Fibroblast of gingiva (primary cell): ENCODE measurements around the gene PLA1A.
"Not testable (repeated sequence)": the region's sequence is repeated elsewhere in the genome, so short reads cannot be mapped to it uniquely, and the experiment has no call there.

Source experiments
- DNase-seq: peaks from one replicate; pipeline ENCODE4 v3.0.0-alpha.2; 2011; ENCODE audit warnings: low read depth

Gene PLA1A

DNA sequence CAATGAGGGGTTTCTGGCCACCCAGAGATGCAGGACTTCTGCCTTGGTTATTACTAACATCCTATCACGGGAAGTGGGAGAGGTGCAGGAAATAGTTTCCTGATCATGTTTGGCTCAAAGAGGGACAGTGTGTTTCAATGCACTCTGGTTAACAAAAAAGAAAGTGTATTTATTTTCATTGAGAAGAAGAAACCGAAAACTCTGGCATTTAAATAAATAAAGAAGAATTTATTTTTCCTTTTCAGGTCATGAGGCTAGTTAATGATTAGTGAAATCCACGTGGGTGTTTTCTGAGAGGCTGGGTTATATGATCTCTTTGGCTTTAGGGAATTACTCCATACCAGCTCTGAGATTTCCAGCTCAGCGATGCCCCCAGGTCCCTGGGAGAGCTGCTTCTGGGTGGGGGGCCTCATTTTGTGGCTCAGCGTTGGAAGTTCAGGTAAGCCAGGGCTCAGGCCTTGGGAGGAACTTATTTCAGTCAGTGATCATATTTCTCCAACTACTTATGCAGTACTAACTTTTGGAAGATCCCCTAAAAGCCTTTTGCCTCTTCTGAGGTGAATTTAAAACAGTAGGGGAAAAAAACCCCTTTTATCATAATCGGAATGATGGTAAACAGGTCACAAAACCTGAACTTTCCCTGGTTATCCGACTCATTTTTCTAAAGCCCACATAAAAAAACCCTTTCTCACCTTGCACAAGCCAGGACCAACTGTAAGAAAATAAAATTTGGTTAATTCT, at the start of gene PLA1A:
PLA1A (plus strand) TSS at position 338 of the 741 bp plus-strand sequence; CDS start at position 367, 29 bp downstream.
- DNase-seq: no peak

- DNase-seq: no peak
These were observed 49.3 kb upstream of the PLA1A start for GRCh38 chr3:119548341-119548740.

GRCh38 chr3:119550192-119550910, 47.3 kb upstream of the PLA1A start:
- DNase-seq: no peak

GRCh38 chr3:119551598-119551997, 46.1 kb upstream of the PLA1A start:
- DNase-seq: no peak

- DNase-seq: not testable (repeated sequence)
These were observed 44.8 kb upstream of the PLA1A start for GRCh38 chr3:119552928-119553327.

DNA sequence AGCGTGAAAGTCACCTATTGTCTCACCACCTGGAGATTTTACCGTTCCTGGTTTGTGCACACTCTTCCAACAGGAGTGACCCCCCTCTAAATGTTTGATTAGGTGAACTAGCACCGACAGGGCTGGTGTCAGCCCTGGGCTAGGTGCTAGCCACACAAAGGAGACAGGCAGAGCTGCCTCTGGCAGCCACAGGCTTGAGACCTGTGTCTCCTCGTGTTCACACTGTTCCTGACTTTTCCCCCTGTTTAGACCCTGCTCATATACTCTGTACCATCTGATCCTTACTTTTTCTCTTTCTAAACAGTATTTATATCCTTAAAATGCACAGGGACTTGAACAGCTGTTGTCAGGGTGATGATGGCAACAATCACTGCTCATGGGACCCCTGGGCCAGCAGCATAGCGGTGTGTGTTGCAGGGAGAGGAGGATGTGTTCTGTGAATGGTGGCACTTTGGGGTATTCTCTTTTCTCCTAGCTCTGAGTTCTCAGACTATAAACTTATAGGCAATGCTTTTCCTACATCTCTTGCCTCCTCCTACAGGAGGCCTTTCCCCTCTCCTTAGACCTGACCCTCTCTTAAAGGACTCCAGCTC, 43.8 kb upstream of the PLA1A start:
- DNase-seq: no peak

GRCh38 chr3:119555309-119555735, 42.4 kb upstream of the PLA1A start:
- no peak for DNase-seq

- no peak for DNase-seq
These were observed 41.8 kb upstream of the PLA1A start for GRCh38 chr3:119555929-119556328.

DNA sequence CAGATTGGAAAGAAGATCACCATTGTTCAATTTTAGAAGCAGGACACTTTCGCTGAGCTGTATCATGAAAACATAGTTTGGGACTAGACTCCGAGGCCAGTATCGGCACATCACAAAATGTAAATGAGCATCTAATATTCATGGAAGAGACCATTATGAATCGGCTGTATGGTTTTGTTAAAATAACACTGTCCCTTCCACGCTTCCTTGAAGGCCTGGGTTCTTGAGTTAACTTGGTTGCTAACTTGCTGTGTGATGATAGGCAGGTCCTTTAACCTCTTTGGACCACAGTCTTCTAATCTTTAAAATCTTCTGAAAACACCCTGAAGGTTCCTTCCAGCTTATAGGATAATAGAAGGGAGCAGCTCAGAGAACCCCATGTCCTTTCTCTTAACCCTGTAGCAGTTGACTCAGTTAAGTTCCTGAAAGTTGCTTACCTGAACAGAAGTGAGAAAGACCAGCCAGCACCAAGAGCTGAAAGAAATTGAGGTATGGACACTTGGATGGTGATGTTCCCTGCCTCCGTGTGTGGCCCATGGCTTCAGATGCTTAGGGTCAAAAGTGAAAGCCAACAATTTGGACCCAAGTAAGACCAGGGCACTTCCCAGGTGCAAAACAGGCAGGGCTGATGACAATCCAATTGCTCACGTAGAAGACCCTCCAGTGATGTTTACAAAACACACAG, 40.4 kb upstream of the PLA1A start:
- DNase-seq: no peak

DNA sequence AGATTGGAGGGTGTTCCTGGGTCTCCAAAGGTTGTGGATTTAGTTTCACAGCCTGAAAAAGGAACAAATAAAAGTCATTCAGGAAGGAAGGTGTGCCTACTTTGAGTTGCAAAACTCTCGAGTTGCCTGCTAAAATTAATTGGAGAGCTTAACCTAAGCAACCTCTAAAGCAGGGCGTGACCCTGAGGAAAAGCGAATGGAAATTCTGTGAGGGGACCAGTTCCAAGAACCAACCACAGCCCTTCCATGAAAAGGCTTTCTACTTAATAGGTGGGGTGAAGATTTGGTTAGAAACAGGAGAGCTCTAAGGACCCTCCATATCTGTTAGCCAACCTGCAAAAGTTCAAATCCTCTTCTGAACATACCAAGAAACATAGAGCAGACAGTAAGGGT, 39.8 kb upstream of the PLA1A start:
- no peak for DNase-seq

DNA sequence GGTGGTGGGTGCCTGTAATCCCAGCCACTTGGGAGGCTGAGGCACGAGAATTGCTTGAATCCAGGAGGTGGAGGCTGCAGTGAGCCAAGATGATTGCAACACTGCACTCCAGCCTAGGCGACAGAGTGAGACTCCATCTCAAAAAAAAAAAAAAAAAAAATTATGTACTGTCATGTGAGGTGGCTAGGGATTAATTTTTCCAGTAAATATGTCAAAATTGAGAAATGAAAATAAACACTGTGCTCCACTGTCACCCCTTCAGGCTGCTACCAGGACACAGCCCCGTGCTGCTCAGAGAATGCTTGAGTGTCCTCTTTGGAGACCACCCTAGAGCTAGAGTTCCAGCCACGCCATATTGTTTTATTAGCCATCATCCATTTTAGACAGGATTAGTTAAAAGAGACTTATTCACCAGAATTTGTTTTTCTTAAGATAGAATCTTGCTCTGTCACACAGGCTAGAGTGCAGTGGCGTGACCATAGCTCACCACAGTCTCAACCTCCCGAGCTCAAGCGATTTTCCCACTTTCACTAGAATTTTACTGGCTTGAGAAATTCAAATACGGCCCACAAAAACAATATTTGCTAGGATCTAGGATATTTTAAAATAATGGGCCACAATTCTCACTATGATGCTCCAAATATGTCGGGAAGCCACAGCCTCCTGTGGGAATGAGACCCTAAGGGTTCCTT, 38.9 kb upstream of the PLA1A start:
- no peak for DNase-seq

- DNase-seq: peak; percentile 47
These were observed 38.2 kb upstream of the PLA1A start, which contains the start of gene CD80 for GRCh38 chr3:119559441-119559963. CD80 (minus strand) TSS chr3:119559614; CDS start chr3:119557728, 1,886 bp downstream.

- DNase-seq: no peak
These were observed 37.5 kb upstream of the PLA1A start for GRCh38 chr3:119560160-119560559.

GRCh38 chr3:119562307-119562961, 35.3 kb upstream of the PLA1A start:
- DNase-seq: no peak

- not testable (repeated sequence) for DNase-seq
These were observed 34.4 kb upstream of the PLA1A start for GRCh38 chr3:119563334-119563733.

GRCh38 chr3:119569156-119569555, 28.5 kb upstream of the PLA1A start:
- no peak for DNase-seq

GRCh38 chr3:119570229-119570628, 27.5 kb upstream of the PLA1A start:
- no peak for DNase-seq

- no peak for DNase-seq
These were observed 26.5 kb upstream of the PLA1A start for GRCh38 chr3:119571230-119571629.

GRCh38 chr3:119571688-119572087, 26.0 kb upstream of the PLA1A start:
- no peak for DNase-seq

DNA sequence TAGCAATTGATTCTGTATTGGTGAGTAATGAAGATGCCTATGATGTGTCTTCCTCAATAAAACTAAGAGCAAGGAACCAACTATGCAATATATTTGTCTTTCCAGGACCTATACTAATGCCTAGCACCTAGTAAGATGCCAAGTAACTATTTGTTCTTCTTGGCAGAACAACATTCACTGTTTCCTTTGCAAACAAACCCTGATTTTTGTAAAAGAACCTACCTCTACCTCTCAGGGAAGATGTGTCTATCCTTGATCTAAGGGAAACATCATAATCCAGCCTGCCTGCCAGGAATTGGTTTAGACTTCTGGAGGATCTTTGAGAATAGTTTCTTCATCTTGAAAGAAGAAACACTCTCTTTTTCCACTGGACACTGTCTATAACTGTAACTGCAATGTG, 22.2 kb upstream of the PLA1A start:
- DNase-seq: no peak
